ENCODE measurements around the gene MED14. TPM values are rescaled to one million over a fixed set of nuclear protein-coding genes. Genes with fewer than 3 reads are reported as not detected.

The MED14 gene
- total RNA-seq, 1 experiment from 2014 or later: 136 TPM

- Histone ChIP-seq H3K14ac (ENCODE audit: insufficient read depth, low read length) (no peak overlapping the region), H3T11ph (ENCODE audit: low read length) (no peak overlapping the region), H3K9ac (ENCODE audit: extremely low read depth, insufficient read length, low read length) (no peak overlapping the region), H4K5ac (ENCODE audit: insufficient read length, low read depth, low read length) (no peak overlapping the region), H2BK12ac (ENCODE audit: insufficient read length, low read depth, low read length) (no peak overlapping the region), H3K4ac (ENCODE audit: low read depth, low read length) (no peak overlapping the region), H2AFZ (ENCODE audit: low read length) (no peak overlapping the region), H3K4me1 (ENCODE audit: insufficient read depth, low read length) (no peaks in the 10 kb centered on the region), H3K27me3 (ENCODE audit: insufficient read depth, low read length) (no peaks in the 10 kb centered on the region), H2BK5ac (ENCODE audit: insufficient read length, low read length) (no peak overlapping the region), H3K9me3 (ENCODE audit: control insufficient read depth, low read depth, low read length) (no peaks in the 10 kb centered on the region), H3K18ac (ENCODE audit: insufficient read length, low read depth, low read length) (no peak overlapping the region), H2BK20ac (ENCODE audit: low read depth, low read length, poor library complexity, severe bottlenecking) (no peak overlapping the region), H4K20me1 (ENCODE audit: control insufficient read depth, insufficient read depth, insufficient read length) (no peaks in the 10 kb centered on the region), H2AK5ac (ENCODE audit: insufficient read length, low read length) (no peak overlapping the region), H3K79me1 (ENCODE audit: insufficient read depth, low read depth, low read length, poor library complexity, severe bottlenecking) (no peaks in the 10 kb centered on the region), H4K91ac (ENCODE audit: insufficient read length, low read depth, low read length) (no peak overlapping the region), H2BK120ac (ENCODE audit: low read depth, low read length, poor library complexity, severe bottlenecking) (no peak overlapping the region), H2BK15ac (ENCODE audit: low read depth, low read length) (no peak overlapping the region), H3K56ac (ENCODE audit: insufficient read length, low read depth, low read length) (no peak overlapping the region), H3K79me2 (ENCODE audit: insufficient read depth, low read length) (no peaks in the 10 kb centered on the region), H3K23me2 (ENCODE audit: insufficient read length, low read depth, low read length, poor library complexity, severe bottlenecking) (no peaks in the 10 kb centered on the region), H3K27ac (ENCODE audit: insufficient read length, low read depth, low read length) (no peak overlapping the region), H3K23ac (ENCODE audit: insufficient read length, low read depth, low read length) (no peak overlapping the region), H4K8ac (replicated peaks; ENCODE audit: insufficient read length, low read depth, low read length) (no peak overlapping the region), H3K4me2 (ENCODE audit: insufficient read depth, insufficient read length, low read length) (no peak overlapping the region)
- peaks cover 2 to 3% of the 10 kb centered on the region in 2 experiments; a peak in 1 of 4 replicates for H3K4me1 Mint-ChIP-seq
- H3K27me3 Mint-ChIP-seq (ENCODE audit: low read depth): no peaks in the 10 kb centered on the region; the same call in 1 of the 2 replicates
- no CpG with 5 or more reads among the region's 1 CpG for WGBS (ENCODE audit: extremely low coverage, insufficient read length, low lambda C conversion rate)
- H3K27ac Mint-ChIP-seq: no peak overlapping the region
- no peak for DNase-seq
- H3K36me3 Mint-ChIP-seq (ENCODE audit: insufficient read depth in 1 of 3, low read depth in 3 of 3): peaks cover 2 to 17% (median 13%) of the 10 kb centered on the region in 3 experiments; a peak in 6 of 7 replicates
- TF ChIP-seq CTCF (conservative IDR thresholded peaks at IDR 0.05): no peak
- H3K9me3 Mint-ChIP-seq: peaks cover 73 to 78% of the 10 kb centered on the region in 2 experiments
- no peak overlapping the region for H3K4me3 Mint-ChIP-seq
These were observed 13.6 kb upstream of the MED14 start for GRCh38 chrX:40748977-40749376.

All from H9 (cell line).